Endodermal cell (in vitro differentiated cells): Measurements from ENCODE around the gene IL20RA. TPM values are rescaled to one million over a fixed set of nuclear protein-coding genes. Genes with fewer than 3 reads are reported as not detected.

Source experiments
- DNase-seq: peaks from one replicate; pipeline ENCODE4 v3.0.0-alpha.2; 2017
- H3K27ac ChIP-seq: 2 replicates; pipeline ENCODE4 v1.5.1; 2013; ENCODE audit warnings: mild to moderate bottlenecking, low read depth, low read length, moderate library complexity
- H3K27me3 ChIP-seq: 2 replicates; pipeline ENCODE4 v1.6.1; 2013; ENCODE audit warnings: mild to moderate bottlenecking, low read length, moderate library complexity; ENCODE audit not compliant: insufficient read depth, control insufficient read depth, poor library complexity, severe bottlenecking
- H3K36me3 ChIP-seq: 2 replicates; pipeline ENCODE4 v1.7.0; 2013; ENCODE audit warnings: mild to moderate bottlenecking, low read length, moderate library complexity; ENCODE audit not compliant: control insufficient read depth, insufficient read depth
- H3K4me1 ChIP-seq: one replicate; pipeline ENCODE4 v1.7.0; 2013; ENCODE audit warnings: low read length; ENCODE audit not compliant: control insufficient read depth, insufficient read depth
- H3K4me3 ChIP-seq: 2 replicates; pipeline ENCODE4 v1.5.1; 2013; ENCODE audit warnings: mild to moderate bottlenecking, low read length, moderate library complexity
- H3K9ac ChIP-seq: 2 replicates; pipeline ENCODE4 v1.6.1; 2013; ENCODE audit warnings: mild to moderate bottlenecking, low read length, moderate library complexity; ENCODE audit not compliant: poor library complexity, severe bottlenecking; ENCODE audit errors: extremely low read depth
- H3K9me3 ChIP-seq: 2 replicates; pipeline ENCODE4 v1.6.1; 2013; ENCODE audit warnings: mild to moderate bottlenecking, low read length, moderate library complexity; ENCODE audit not compliant: control insufficient read depth
- H3K27ac Mint-ChIP-seq: 2 replicates; pipeline ENCODE4 v1.8.0; 2020; ENCODE audit warnings: mixed read lengths
- H3K27me3 Mint-ChIP-seq: 2 replicates; pipeline ENCODE4 v1.8.0; 2021; ENCODE audit warnings: mild to moderate bottlenecking, mixed read lengths; ENCODE audit not compliant: insufficient read depth
- H3K36me3 Mint-ChIP-seq: 2 replicates; pipeline ENCODE4 v1.8.0; 2020; ENCODE audit warnings: low read depth, mixed read lengths
- H3K4me1 Mint-ChIP-seq: 2 replicates; pipeline ENCODE4 v1.8.0; 2020; ENCODE audit warnings: mixed read lengths
- H3K4me3 Mint-ChIP-seq: 2 replicates; pipeline ENCODE4 v1.8.0; 2020; ENCODE audit warnings: mild to moderate bottlenecking, moderate library complexity, mixed read lengths
- H3K9me3 Mint-ChIP-seq: 2 replicates; pipeline ENCODE4 v1.8.0; 2020; ENCODE audit warnings: mild to moderate bottlenecking, mixed read lengths
- CTCF ChIP-seq: fragments of 200-600 bp; sonication (generic); conservative IDR thresholded peaks from 2 replicates; pipeline ENCODE4 v1.5.0; 2021; ENCODE audit warnings: antibody characterized with exemption, mild to moderate bottlenecking
- WGBS, 2 experiments: methylation state at CpG; one replicate each; pipeline versions ENCODE4 v1.1.5 to v1.1.7; 2013; ENCODE audit warnings: missing lambda C conversion rate in 2 of 2, mixed read lengths in 1 of 2; ENCODE audit not compliant: insufficient coverage in 1 of 2, insufficient read length in 1 of 2; 5-methylcytosine and 5-hydroxymethylcytosine counted together
- total RNA-seq, 2 donors: library from RNA; stranded (reverse); fragmentation: NEBNext Ultra II Directional in 1 of 2; extraction: Animal tissue kit (Norgen Biotek cat#: 25700) in 1 of 2; gene quantifications; 2 replicates in 1 of 2; 3 replicates in 1 of 2; pipeline ENCODE4 v1.2.1, GENCODE V29; 2021

IL20RA gene
- total RNA-seq, 2 donors from 2014 or later: 0.13 to 0.57 TPM

GRCh38 chr6:136980070-136980469 lies 64.7 kb downstream of the IL20RA start:
- H3K4me1 Mint-ChIP-seq: peaks cover 7% of the 10 kb centered on the region
- no peaks in the 10 kb centered on the region for H3K9me3 Mint-ChIP-seq
- DNase-seq: no peak
- H3K9me3 ChIP-seq: no peaks in the 10 kb centered on the region
- peaks cover 2% of the 10 kb centered on the region for H3K27me3 Mint-ChIP-seq
- no peaks in the 10 kb centered on the region for H3K27me3 ChIP-seq
- H3K36me3 ChIP-seq: no peaks in the 10 kb centered on the region
- no peak overlapping the region for H3K27ac Mint-ChIP-seq
- no peak for TF ChIP-seq CTCF
- H3K36me3 Mint-ChIP-seq: no peaks in the 10 kb centered on the region
- H3K27ac ChIP-seq: no peak overlapping the region
- H3K4me3 ChIP-seq: no peak overlapping the region
- no peak overlapping the region for H3K4me3 Mint-ChIP-seq
- 93 to 94% methylated on average over 5 of the region's 5 CpGs for WGBS, 2 experiments
- H3K4me1 ChIP-seq: no peaks in the 10 kb centered on the region
- H3K9ac ChIP-seq: no peak overlapping the region

GRCh38 chr6:136979206-136979605 lies 65.6 kb downstream of the IL20RA start:
- Histone ChIP-seq H3K36me3 (no peaks in the 10 kb centered on the region), H3K4me3 (no peak overlapping the region), H3K9ac (no peak overlapping the region), H3K27ac (no peak overlapping the region), H3K9me3 (no peaks in the 10 kb centered on the region), H3K4me1 (no peaks in the 10 kb centered on the region), H3K27me3 (no peaks in the 10 kb centered on the region)
- no peak for DNase-seq
- H3K27me3 Mint-ChIP-seq: peaks cover 2% of the 10 kb centered on the region
- H3K4me1 Mint-ChIP-seq: peaks cover 7% of the 10 kb centered on the region
- 93 to 96% methylated on average over 4 to 5 of the region's 5 CpGs for WGBS, 2 experiments
- TF ChIP-seq CTCF: no peak
- H3K9me3 Mint-ChIP-seq: no peaks in the 10 kb centered on the region
- no peak overlapping the region for H3K27ac Mint-ChIP-seq
- no peak overlapping the region for H3K4me3 Mint-ChIP-seq
- no peaks in the 10 kb centered on the region for H3K36me3 Mint-ChIP-seq

- Histone ChIP-seq H3K36me3 (no peaks in the 10 kb centered on the region), H3K9ac (no peak overlapping the region), H3K27ac (no peak overlapping the region), H3K9me3 (no peaks in the 10 kb centered on the region), H3K27me3 (no peaks in the 10 kb centered on the region), H3K4me3 (no peak overlapping the region), H3K4me1 (no peaks in the 10 kb centered on the region)
- H3K4me3 Mint-ChIP-seq: no peak overlapping the region
- H3K4me1 Mint-ChIP-seq: peaks cover 2% of the 10 kb centered on the region
- peaks cover 2% of the 10 kb centered on the region for H3K27me3 Mint-ChIP-seq
- H3K36me3 Mint-ChIP-seq: no peaks in the 10 kb centered on the region
- no peak overlapping the region for H3K27ac Mint-ChIP-seq
- TF ChIP-seq CTCF: no peak
- 69 to 72% methylated on average over 4 to 5 of the region's 5 CpGs for WGBS, 2 experiments
- DNase-seq: no peak
- no peaks in the 10 kb centered on the region for H3K9me3 Mint-ChIP-seq
Observed at GRCh38 chr6:136977075-136977474, 67.7 kb downstream of the IL20RA start.
